Smooth muscle cell (in vitro differentiated cells): ENCODE data around the gene GOLGA6L2. TPM values are rescaled to one million over a fixed set of nuclear protein-coding genes. Genes with fewer than 3 reads are reported as not detected.
"Not testable (repeated sequence)": the region's sequence is repeated elsewhere in the genome, so short reads cannot be mapped to it uniquely, and the experiment has no call there.

Experiments used
- DNase-seq: peaks from one replicate; lab custom pipeline; 2025; ENCODE audit not compliant: unreplicated experiment; lab: John Stamatoyannopoulos, UW
- H2AFZ ChIP-seq: fragments of 200-600 bp; sonication (generic); 2 replicates; pipeline ENCODE4 v1.6.0; 2016; ENCODE audit warnings: antibody characterized with exemption, low read depth, mild to moderate bottlenecking
- H3F3A ChIP-seq: fragments of 200-600 bp; sonication (generic); 2 replicates; pipeline ENCODE4 v1.6.0; 2017; ENCODE audit warnings: antibody characterized with exemption, low read depth
- H3K27ac ChIP-seq: fragments of 200-600 bp; sonication (generic); 2 replicates; pipeline ENCODE4 v1.5.1; 2016; ENCODE audit warnings: low read depth, mild to moderate bottlenecking
- H3K27me3 ChIP-seq: fragments of 200-600 bp; sonication (generic); 2 replicates; pipeline ENCODE4 v1.6.1; 2016; ENCODE audit warnings: low read depth, mild to moderate bottlenecking
- H3K36me3 ChIP-seq: fragments of 200-600 bp; sonication (generic); 2 replicates; pipeline ENCODE4 v1.5.1; 2016; ENCODE audit warnings: low read depth
- H3K4me1 ChIP-seq: fragments of 200-600 bp; sonication (generic); 2 replicates; pipeline ENCODE4 v1.5.1; 2016; ENCODE audit warnings: low read depth
- H3K4me2 ChIP-seq: fragments of 200-600 bp; sonication (generic); 2 replicates; pipeline ENCODE4 v1.6.0; 2016; ENCODE audit warnings: mild to moderate bottlenecking
- H3K4me3 ChIP-seq: fragments of 200-600 bp; sonication (generic); 2 replicates; pipeline ENCODE4 v1.5.1; 2016; ENCODE audit warnings: mild to moderate bottlenecking
- H3K79me2 ChIP-seq: fragments of 200-600 bp; sonication (generic); 2 replicates; pipeline ENCODE4 v1.6.0; 2016; ENCODE audit warnings: low read depth, mild to moderate bottlenecking
- H3K9ac ChIP-seq: fragments of 200-600 bp; sonication (generic); 2 replicates; pipeline ENCODE4 v1.6.0; 2016; ENCODE audit warnings: low read depth
- H3K9me3 ChIP-seq: fragments of 200-600 bp; sonication (generic); replicated peaks from 2 replicates; pipeline ENCODE4 v1.5.1; 2016; ENCODE audit warnings: low read depth
- H4K20me1 ChIP-seq: fragments of 200-600 bp; sonication (generic); 2 replicates; pipeline ENCODE4 v1.6.0; 2016; ENCODE audit warnings: low read depth
- CTCF ChIP-seq: fragments of 200-600 bp; sonication (generic); IDR thresholded peaks from 2 replicates; pipeline ENCODE4 v1.5.1; 2017; ENCODE audit warnings: borderline replicate concordance, mild to moderate bottlenecking, antibody characterized with exemption; ENCODE audit not compliant: insufficient read depth, poor library complexity, severe bottlenecking
- WGBS: methylation state at CpG from one replicate; pipeline ENCODE4 v1.1.7; 2016; ENCODE audit warnings: low lambda C conversion rate; 5-methylcytosine and 5-hydroxymethylcytosine counted together
- polyA plus RNA-seq: library from polyadenylated mRNA; unstranded; fragments of >200 nt; fragmentation: Nextera tagmentation; extraction: Ambion mirVana; gene quantifications from 2 replicates; pipeline ENCODE4 v1.2.1, GENCODE V29; 2016
- total RNA-seq: library from RNA; depleted of rRNA; stranded (reverse); fragments of >200 nt; gene quantifications from 2 replicates; pipeline ENCODE4 v1.2.3, GENCODE V29; 2014

The GOLGA6L2 gene
- total and polyA plus RNA-seq, 2 experiments from 2014 or later = not detected

- DNase-seq = no peak
- WGBS = 65% methylated on average over 8 of the region's 8 CpGs
- no peaks in the 10 kb centered on the region for H3K9me3 ChIP-seq
These were observed 45.4 kb downstream of the GOLGA6L2 start for GRCh38 chr15:23401627-23402026.

GRCh38 chr15:23399207-23399606 lies 47.8 kb downstream of the GOLGA6L2 start:
- H3K36me3 ChIP-seq, H3K4me1 ChIP-seq, H3K79me2 ChIP-seq, H3F3A ChIP-seq, H3K9ac ChIP-seq, H3K4me2 ChIP-seq, H3K9me3 ChIP-seq, DNase-seq, H2AFZ ChIP-seq, H3K27ac ChIP-seq, H3K27me3 ChIP-seq, H3K4me3 ChIP-seq, H4K20me1 ChIP-seq: not testable (repeated sequence)
- WGBS = 85% methylated on average over 5 of the region's 5 CpGs

More at GRCh38 chr15:23401627-23402026, 45.4 kb downstream of the GOLGA6L2 start:
- H3F3A ChIP-seq = no peaks in the 10 kb centered on the region
- no peaks in the 10 kb centered on the region for H3K79me2 ChIP-seq
- no peak overlapping the region for H3K9ac ChIP-seq
- H3K27ac ChIP-seq = no peak overlapping the region
- no peak overlapping the region for H3K4me3 ChIP-seq
- no peaks in the 10 kb centered on the region for H3K4me1 ChIP-seq
- TF ChIP-seq CTCF = no peak
- H4K20me1 ChIP-seq = no peaks in the 10 kb centered on the region
- H2AFZ ChIP-seq = no peak overlapping the region
- no peaks in the 10 kb centered on the region for H3K36me3 ChIP-seq
- H3K4me2 ChIP-seq = no peak overlapping the region
- H3K27me3 ChIP-seq = no peaks in the 10 kb centered on the region

- not testable (repeated sequence) for H3K27me3 ChIP-seq, H2AFZ ChIP-seq, H3K4me3 ChIP-seq, H3K4me1 ChIP-seq, H3K36me3 ChIP-seq, H3K4me2 ChIP-seq, H3K27ac ChIP-seq, H4K20me1 ChIP-seq, H3K9me3 ChIP-seq, H3F3A ChIP-seq, DNase-seq, H3K9ac ChIP-seq, H3K79me2 ChIP-seq
- WGBS = 91% methylated on average over 4 of the region's 4 CpGs
These were observed 48.7 kb downstream of the GOLGA6L2 start for GRCh38 chr15:23398357-23398756.

- H3K79me2 ChIP-seq = no peaks in the 10 kb centered on the region
- no peaks in the 10 kb centered on the region for H4K20me1 ChIP-seq
- H3K27ac ChIP-seq = no peak overlapping the region
- TF ChIP-seq CTCF = no peak
- H3K36me3 ChIP-seq = no peaks in the 10 kb centered on the region
- H3K4me1 ChIP-seq = no peaks in the 10 kb centered on the region
- H2AFZ ChIP-seq = no peak overlapping the region
- no peak overlapping the region for H3K9ac ChIP-seq
- no peaks in the 10 kb centered on the region for H3K27me3 ChIP-seq
- H3F3A ChIP-seq = no peaks in the 10 kb centered on the region
- 87% methylated on average over 7 of the region's 7 CpGs for WGBS
- H3K4me2 ChIP-seq = no peak overlapping the region
- H3K9me3 ChIP-seq = no peaks in the 10 kb centered on the region
- H3K4me3 ChIP-seq = no peak overlapping the region
- no peak for DNase-seq
These were observed 49.3 kb downstream of the GOLGA6L2 start for GRCh38 chr15:23397779-23398178.

DNA sequence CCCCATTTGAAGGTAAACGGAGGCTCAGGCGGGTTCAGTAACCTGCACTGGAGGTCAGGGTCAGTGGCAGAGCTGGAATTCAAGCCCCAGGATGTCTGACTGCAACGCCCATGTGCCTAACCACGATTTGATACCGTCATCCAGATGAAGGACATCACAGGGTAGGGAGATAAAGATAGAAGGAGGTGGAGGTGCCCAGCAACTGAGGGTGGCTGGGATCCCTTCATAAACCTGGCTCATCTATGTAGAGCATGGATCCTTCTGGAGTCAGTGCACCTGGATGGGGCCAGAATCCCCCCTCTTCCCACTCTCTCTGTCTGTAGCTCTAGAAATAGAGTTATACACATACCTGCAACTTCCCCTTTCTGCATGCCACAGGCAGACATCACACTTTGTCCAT lies 51.2 kb downstream of the GOLGA6L2 start:
- Histone ChIP-seq H3K4me2 (peak overlapping the region; percentile 69), H3K79me2 (no peaks in the 10 kb centered on the region), H3K27me3 (no peaks in the 10 kb centered on the region), H3K27ac (peak overlapping the region; percentile 83), H3K4me1 (no peaks in the 10 kb centered on the region), H3K9me3 (no peaks in the 10 kb centered on the region), H3F3A (no peaks in the 10 kb centered on the region), H4K20me1 (no peaks in the 10 kb centered on the region), H3K36me3 (no peaks in the 10 kb centered on the region), H3K9ac (peak overlapping the region; percentile 64), H3K4me3 (no peak overlapping the region), H2AFZ (no peak overlapping the region)
- WGBS = 53% methylated on average over 5 of the region's 5 CpGs
- no peak for DNase-seq
- no peak for TF ChIP-seq CTCF
